ENCODE results near the gene THSD7A. TPM values are rescaled to one million over a fixed set of nuclear protein-coding genes. Genes with fewer than 3 reads are reported as not detected.
"Not testable (repeated sequence)": the region's sequence is repeated elsewhere in the genome, so short reads cannot be mapped to it uniquely, and the experiment has no call there.

THSD7A gene
- total RNA-seq, 2 donors from 2014 or later: 2.0 to 2.4 TPM

DNA sequence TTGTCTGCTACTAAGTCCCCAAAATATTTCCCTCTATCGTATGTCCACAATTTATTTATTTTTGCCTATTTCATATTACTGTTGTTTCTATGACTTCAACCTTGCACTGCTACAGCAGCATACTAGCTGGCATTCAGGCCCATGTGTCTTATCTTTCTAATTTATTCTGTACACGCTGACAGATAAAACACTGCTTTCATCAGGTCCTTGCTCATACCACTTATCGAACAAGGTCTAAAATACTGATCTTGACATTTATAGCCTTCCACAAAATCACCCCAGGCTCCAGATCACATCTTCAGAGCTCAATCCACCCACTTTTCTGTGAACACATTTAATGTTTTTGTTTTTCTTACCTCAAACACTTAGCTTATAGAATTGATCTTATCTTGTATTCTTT lies 374.6 kb downstream of the THSD7A start:
- no peak for DNase-seq
- no peak for ATAC-seq
- intact Hi-C loops (cut with DNase I): no loop called here

DNA sequence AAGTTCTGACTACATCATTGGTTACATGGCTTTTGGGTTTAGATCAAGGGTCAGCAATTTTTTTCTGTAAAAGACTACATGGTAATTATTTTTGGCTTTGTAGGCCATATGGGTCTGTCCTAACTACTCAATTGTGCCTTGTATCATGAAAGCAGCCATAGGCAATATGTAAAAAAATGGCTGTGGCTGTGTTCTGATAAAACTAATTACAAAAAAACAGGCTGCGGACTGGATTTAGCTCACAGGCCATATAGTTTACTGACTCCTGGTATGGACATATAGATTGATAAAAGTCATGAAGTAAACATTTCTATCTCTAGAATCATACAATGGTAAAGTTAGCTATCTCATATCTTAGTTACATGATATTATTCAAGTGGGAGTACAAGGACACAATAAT lies 375.4 kb downstream of the THSD7A start:
- intact Hi-C loops (cut with DNase I): no loop called here

GRCh38 chr7:11452476-11452875 lies 379.5 kb downstream of the THSD7A start:
- ATAC-seq: no peak
- intact Hi-C loops (cut with DNase I): no loop called here
- DNase-seq: no peak

More for the DNA sequence above, 375.4 kb downstream of the THSD7A start:
- ATAC-seq (no peak), DNase-seq (no peak)

- no peak for DNase-seq
- intact Hi-C loops (cut with DNase I): no loop called here
- no peak for ATAC-seq
Observed at GRCh38 chr7:11450281-11450680, 381.7 kb downstream of the THSD7A start.

DNA sequence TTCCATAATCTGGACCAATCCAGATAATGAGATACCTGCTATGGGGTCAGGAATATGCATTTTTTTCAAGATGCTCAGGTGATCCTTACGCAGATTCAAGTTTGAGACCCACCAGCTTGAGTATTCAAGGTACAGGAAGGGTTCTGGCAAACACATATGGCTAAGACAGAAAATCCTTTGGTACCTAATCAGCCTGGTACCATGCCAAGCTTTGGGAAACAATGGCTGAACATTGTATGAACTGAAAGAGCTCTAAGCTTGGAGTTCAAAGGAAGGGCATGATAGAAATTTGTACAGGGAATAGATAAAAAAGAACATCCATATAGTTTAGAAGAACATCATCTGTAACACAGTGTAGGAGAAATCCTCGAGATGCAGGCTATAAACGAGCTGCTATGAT lies 382.7 kb downstream of the THSD7A start:
- DNase-seq (no peak), ATAC-seq (no peak)
- intact Hi-C loops (cut with DNase I): no loop called here

DNA sequence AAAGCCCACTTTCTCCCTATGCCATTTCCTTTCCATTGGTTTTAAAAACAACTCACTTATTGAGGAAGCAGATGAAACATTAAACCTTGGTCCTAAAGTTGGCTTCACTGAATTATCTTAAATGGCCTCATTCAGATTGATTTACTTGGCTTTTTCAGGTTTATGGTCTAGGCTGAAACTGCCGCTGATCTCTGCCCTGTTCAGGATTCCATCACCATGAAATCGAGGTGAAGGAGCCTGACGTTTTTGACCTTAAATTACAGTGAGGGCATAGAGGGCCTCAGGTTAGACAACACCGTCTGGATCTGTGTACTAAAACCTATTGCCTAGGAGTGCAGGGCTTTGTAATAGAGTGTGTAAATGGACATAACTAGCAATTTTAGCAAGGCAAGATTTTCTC lies 383.7 kb downstream of the THSD7A start:
- intact Hi-C loops (cut with DNase I): no loop called here
- no peak for DNase-seq
- ATAC-seq: no peak

GRCh38 chr7:11447106-11447505 lies 384.9 kb downstream of the THSD7A start:
- ATAC-seq (no peak), DNase-seq (no peak)
- intact Hi-C loops (cut with DNase I): no loop called here

- DNase-seq; ATAC-seq; intact Hi-C loops (cut with DNase I): not testable (repeated sequence)
Observed at GRCh38 chr7:11443934-11444333, 388.1 kb downstream of the THSD7A start.

DNA sequence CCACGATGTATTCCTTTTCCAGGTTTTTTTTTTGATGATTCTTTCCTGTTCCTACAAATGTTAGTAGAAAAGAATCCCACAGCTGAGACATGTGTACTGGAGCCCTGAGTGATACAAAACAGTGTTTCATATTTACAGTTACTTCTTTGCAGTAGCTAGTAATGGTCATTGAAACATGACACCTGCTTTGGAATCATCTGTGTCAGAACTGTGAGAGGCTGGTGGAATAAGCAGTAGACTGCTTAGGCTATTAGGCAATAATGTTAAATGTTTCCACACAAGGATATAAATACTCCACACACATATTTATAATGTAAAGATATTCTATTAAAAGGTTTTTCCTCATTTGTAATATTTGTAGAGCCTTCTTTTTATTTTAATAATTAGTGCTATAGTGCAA lies 394.0 kb downstream of the THSD7A start:
- intact Hi-C loops (cut with DNase I): no loop called here
- ATAC-seq: no peak
- no peak for DNase-seq

DNA sequence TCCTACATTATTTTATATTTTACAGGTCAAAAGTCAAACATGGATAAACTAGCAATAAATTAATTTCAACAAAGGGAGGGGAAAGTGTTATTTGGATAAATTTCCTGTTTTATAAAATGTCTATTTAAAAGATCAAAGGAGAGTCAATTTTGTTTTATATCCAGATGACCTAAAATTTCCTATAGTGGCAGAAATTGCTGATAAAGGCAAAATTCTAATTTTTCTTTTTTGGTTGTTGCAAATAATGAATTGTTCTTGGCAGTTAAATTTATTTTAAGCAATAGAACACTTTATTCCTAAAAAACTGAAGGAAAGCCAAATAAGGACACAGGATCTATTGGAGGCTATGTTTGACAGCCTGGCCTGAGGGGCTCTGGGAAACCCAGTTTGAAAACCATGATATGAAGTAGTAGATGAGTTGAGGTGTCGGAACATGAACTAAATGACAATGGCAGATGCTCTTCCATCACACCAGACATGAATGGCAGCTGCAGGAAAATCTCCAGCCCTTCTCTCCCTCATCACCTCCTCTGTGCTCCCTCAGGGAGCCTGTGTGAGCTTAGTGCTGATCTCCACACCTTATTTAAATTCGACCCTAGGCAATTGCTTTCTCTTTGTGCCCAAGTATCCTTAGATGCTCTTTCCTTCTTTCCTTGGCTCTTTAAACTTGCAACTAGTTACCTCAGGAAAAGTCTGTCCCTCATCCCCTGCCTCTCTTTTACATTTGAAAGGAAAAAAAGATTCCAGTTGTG lies 395.0 kb downstream of the THSD7A start:
- intact Hi-C loops (cut with DNase I): no loop called here
- no peak for DNase-seq
- ATAC-seq: no peak

GRCh38 chr7:11436316-11436715 lies 395.7 kb downstream of the THSD7A start:
- intact Hi-C loops (cut with DNase I): no loop called here
- ATAC-seq: no peak
- DNase-seq: no peak

DNA sequence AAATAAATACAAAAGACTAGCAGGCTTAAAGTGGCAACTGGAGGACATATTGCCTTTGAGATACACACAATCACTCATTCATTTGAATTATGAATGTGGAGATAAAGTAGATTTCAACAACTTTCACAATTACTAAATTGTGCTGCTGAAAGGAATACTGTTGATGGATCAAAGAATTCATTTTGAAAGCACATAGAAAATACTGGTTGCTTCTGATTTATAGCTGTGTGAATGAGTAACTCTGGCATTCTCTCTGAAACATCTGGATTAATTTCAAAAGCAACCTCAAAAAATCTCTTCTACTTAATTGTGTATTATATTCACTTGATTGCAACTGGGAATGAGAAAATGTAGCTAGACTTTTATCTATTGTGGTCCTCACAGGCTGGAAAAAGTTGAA lies 397.6 kb downstream of the THSD7A start:
- ATAC-seq: no peak
- intact Hi-C loops (cut with DNase I): no loop called here

DNA sequence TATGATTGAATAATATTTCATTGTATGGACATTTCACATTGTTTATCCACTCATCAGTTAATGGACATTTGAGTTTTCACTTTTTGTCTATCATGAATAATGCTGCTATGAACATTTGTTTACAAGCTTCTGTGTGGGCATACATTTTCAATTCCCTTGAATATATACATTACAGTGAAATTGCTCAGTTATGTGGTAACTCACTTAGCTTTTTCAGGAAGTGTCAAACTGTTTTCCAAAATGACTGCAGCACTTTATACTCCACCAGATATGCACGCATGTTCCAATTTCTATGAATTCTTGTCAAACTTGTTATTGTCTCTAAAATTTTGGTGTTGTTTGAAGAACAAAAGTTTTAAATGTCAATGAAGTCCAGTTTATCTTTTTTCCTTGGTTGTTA lies 401.2 kb downstream of the THSD7A start:
- DNase-seq (no peak), ATAC-seq (no peak)
- intact Hi-C loops (cut with DNase I): no loop called here

More for the DNA sequence above, 397.6 kb downstream of the THSD7A start:
- DNase-seq: no peak

DNA sequence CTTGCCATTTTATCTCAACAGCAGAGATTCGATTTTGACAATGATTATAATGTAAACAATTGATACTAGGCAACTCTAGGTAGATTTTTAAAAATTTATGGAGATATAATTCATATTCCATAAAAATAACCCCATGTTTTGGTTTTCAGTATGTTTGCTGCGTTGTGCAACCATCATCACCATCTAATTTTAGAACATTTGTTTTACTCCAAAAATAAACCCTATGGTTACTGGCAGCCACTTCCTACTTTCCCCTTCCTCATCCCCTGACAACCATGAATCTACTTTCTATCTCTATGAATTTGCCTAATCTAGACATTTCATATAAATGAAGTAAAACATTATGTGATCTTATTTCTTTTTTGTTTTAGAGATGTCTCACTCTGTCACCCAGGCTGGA lies 401.9 kb downstream of the THSD7A start:
- intact Hi-C loops (cut with DNase I): no loop called here
- DNase-seq: no peak
- no peak for ATAC-seq

DNA sequence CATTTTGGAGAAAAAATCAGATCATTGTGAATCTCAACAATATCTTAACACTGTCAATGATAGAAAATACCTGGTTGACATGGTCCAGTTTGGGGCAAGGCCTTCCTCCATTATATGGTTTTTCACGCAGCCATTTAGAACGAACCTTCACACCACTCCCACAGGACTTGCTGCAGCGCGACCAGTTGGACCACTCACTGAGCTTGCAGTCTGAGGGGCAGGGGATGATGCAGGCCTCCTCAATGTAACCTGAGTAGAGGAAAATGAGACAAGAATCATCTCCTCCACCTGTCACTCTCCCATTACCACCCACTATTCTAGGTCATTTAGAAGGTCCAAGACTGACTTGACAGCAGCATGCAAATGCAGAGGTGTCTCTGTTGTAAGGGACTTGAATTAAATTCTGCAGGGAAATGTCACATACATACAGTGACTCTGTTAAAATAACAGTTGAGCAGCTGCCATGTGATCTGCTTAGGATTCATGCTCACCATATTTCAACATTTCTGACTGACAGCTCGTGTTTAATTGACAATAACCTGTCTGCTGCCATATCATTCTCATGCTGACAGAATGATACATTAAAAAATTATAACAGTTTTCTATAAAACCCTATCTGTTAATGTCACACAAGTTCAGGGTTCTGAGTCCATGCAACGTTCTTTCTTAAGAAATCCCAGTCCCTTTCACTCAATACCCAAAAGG lies 403.0 kb downstream of the THSD7A start:
- ATAC-seq: no peak
- intact Hi-C loops (cut with DNase I): loop anchor here in 1 of 2 donors (5.0 kb wide), 2 partner anchors 893 to 1063 kb away; no protein-coding TSS in a partner anchor
- no peak for DNase-seq

DNA sequence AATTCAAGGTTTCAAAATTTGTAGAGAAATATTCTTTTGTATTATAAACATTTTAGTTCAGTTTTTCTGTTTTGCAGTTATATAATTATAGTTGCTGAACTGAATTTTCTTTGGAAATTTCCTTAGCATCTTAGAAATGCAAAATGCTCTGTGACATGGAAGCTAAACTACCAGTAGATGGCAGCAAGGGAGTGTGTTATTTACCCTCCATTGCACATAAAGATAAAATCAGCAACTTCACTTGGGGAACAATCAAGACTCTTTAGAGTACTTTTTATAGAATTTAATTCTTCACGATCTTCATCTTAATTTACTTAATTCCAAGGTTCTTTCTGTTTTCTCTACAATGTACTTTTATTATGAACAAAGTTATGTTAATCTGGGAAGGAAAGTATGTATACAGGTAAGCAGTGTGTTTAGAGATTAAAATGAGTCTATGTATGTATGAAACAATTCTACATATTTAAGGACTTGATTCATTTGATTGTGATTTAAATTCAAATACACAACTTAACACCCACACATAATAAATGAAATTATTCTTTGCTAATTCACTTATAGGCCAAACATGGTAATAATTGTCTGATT lies 404.2 kb downstream of the THSD7A start:
- no peak for DNase-seq
- intact Hi-C loops (cut with DNase I): loop anchor here in 1 of 2 donors (5.0 kb wide), 2 partner anchors 895 to 1065 kb away; no protein-coding TSS in a partner anchor

GRCh38 chr7:11424006-11424405 lies 408.0 kb downstream of the THSD7A start:
- intact Hi-C loops (cut with DNase I): no loop called here

More for the DNA sequence above, 404.2 kb downstream of the THSD7A start:
- ATAC-seq: peak in 1 of 2 donors; percentile 61

GRCh38 chr7:11420049-11420448 lies 411.9 kb downstream of the THSD7A start:
- intact Hi-C loops (cut with DNase I): no loop called here
- DNase-seq (no peak), ATAC-seq (no peak)

More at GRCh38 chr7:11424006-11424405, 408.0 kb downstream of the THSD7A start:
- DNase-seq (no peak), ATAC-seq (no peak)

- no peak for DNase-seq
- intact Hi-C loops (cut with DNase I): no loop called here
Observed at GRCh38 chr7:11416641-11417458, 415.1 kb downstream of the THSD7A start.

More at GRCh38 chr7:11416641-11417458, 415.1 kb downstream of the THSD7A start:
- ATAC-seq: no peak

All from left cardiac atrium (tissue), 4 donors.